Effector memory CD4-positive, alpha-beta T cell (primary cell): Measurements from ENCODE around the gene STEAP2.

Experiments used
- DNase-seq, 3 donors: peaks; one replicate each; pipeline ENCODE4 v3.0.0-alpha.2; 2020
- H3K27ac ChIP-seq: 2 replicates; pipeline ENCODE4 v1.7.0; 2013; ENCODE audit warnings: mild to moderate bottlenecking, low read length, moderate library complexity; ENCODE audit not compliant: insufficient read depth, poor library complexity, severe bottlenecking
- H3K27me3 ChIP-seq: replicated peaks from 2 replicates; pipeline ENCODE4 v1.7.0; 2013; ENCODE audit warnings: mild to moderate bottlenecking, low read length; ENCODE audit not compliant: insufficient read depth, control insufficient read depth, poor library complexity, severe bottlenecking
- H3K36me3 ChIP-seq: 2 replicates; pipeline ENCODE4 v1.7.0; 2013; ENCODE audit warnings: mild to moderate bottlenecking, low read length, moderate library complexity; ENCODE audit not compliant: control insufficient read depth, insufficient read depth
- H3K4me1 ChIP-seq: 2 replicates; pipeline ENCODE4 v1.7.0; 2013; ENCODE audit warnings: low read length, mild to moderate bottlenecking; ENCODE audit not compliant: control insufficient read depth, insufficient read depth, poor library complexity, severe bottlenecking
- H3K4me3 ChIP-seq: 2 replicates; pipeline ENCODE4 v1.7.0; 2013; ENCODE audit warnings: low read length, low read depth, mild to moderate bottlenecking; ENCODE audit not compliant: insufficient read depth, poor library complexity, severe bottlenecking
- H3K9me3 ChIP-seq: 2 replicates; pipeline ENCODE4 v1.7.0; 2013; ENCODE audit warnings: mild to moderate bottlenecking, low read length, moderate library complexity; ENCODE audit not compliant: control insufficient read depth

STEAP2 gene

DNA sequence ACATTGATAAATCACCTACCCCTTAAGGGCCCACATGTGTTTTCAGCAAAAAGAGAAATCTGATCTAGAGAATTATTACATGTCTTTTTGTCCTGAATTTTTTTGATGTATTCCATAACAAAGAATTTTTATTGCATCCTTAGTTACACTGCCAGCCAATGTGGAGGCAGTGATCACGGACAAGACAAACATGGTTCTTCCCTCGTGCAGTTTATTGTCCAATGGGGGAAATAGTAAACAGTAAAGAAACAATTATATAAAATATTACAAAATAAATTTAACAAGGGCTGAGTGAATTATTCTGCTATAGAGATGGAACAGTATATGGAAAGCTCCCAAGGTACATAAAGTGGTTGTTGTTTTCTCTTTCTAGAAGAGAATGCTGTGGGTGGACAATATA is 2.0 kb downstream of the STEAP2 start:
- no peak overlapping the region for H3K4me3 ChIP-seq

DNA sequence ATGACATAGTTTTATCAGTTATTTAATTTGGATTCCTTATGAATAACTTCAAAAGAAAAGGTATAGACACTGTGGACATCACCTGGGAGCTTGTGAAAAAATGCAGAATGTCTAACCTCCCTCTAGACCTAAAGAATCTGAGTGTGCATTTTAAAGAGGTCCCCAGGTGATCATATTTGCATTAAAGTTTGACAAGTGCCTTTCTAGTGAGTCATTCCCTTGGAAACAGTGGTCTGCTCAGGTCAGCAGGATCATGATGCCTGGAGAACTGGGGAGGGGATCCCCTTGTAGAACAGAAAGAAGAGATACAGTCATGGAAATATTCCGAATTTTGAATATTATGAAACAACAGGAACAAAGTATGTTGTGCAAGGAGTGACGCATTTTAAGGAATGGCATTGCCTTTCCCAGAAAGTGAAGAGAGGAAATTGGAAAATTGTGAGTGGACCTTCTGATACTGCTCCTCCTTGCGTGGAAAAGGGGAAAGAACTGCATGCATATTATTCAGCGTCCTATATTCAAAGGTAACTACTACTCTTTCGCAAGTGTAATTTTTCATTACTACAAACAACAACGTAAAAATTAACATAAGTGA is 4.6 kb downstream of the STEAP2 start:
- Histone ChIP-seq H3K4me1 (no peaks in the 10 kb centered on the region), H3K36me3 (no peaks in the 10 kb centered on the region), H3K9me3 (no peaks in the 10 kb centered on the region), H3K27ac (no peak overlapping the region), H3K4me3 (no peak overlapping the region), H3K27me3 (no peaks in the 10 kb centered on the region)
- DNase-seq, result no peak

More for the DNA sequence above, 2.0 kb downstream of the STEAP2 start:
- H3K36me3 ChIP-seq, result no peaks in the 10 kb centered on the region
- DNase-seq, result no peak
- H3K9me3 ChIP-seq, result no peaks in the 10 kb centered on the region
- H3K27me3 ChIP-seq, result no peaks in the 10 kb centered on the region
- no peaks in the 10 kb centered on the region for H3K4me1 ChIP-seq
- H3K27ac ChIP-seq, result no peak overlapping the region

DNA sequence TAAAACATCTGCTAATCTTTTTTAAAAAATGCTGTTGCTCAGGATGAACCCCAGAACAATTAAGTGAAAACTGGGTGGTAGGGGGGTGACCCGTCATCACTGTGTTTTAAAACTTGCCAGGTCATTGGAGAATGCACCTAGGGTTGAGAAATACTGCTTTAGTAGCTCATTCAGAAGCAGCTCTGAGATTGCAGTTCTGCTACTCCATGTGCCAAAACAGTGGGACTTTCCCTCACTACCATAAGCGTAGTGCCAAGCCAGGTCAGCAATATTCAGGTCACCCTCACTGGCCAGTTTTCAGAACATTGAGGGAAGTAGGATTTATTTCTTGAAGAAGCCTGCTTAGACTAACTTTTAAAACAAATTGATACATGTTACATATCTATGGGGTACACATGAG is 5.2 kb downstream of the STEAP2 start:
- DNase-seq, result no peak
- no peaks in the 10 kb centered on the region for H3K36me3 ChIP-seq
- H3K9me3 ChIP-seq, result no peaks in the 10 kb centered on the region
- H3K27me3 ChIP-seq, result no peaks in the 10 kb centered on the region
- H3K4me3 ChIP-seq, result no peak overlapping the region
- H3K4me1 ChIP-seq, result no peaks in the 10 kb centered on the region
- no peak overlapping the region for H3K27ac ChIP-seq

DNA sequence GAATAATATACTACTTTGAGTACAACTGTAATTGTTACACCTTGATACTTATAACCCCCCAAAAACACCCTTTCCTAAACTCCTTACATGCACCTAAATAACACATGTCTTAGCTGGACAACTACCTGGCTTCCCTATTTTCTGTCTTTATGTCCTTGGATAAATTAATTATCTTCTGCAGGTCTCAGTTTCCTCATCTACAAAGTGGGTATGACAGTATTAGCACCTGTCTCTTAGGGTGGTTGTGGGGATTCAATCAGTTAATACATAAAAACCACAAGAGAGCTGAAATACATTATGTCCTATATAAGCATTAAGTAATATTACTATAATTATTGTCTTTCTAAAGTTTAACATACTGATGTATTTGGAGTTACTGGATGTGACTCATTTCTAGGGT is 10.8 kb downstream of the STEAP2 start:
- no peaks in the 10 kb centered on the region for H3K36me3 ChIP-seq
- no peaks in the 10 kb centered on the region for H3K27me3 ChIP-seq
- H3K27ac ChIP-seq, result no peak overlapping the region
- H3K4me1 ChIP-seq, result no peaks in the 10 kb centered on the region
- no peaks in the 10 kb centered on the region for H3K9me3 ChIP-seq
- H3K4me3 ChIP-seq, result no peak overlapping the region
- DNase-seq, result no peak

DNA sequence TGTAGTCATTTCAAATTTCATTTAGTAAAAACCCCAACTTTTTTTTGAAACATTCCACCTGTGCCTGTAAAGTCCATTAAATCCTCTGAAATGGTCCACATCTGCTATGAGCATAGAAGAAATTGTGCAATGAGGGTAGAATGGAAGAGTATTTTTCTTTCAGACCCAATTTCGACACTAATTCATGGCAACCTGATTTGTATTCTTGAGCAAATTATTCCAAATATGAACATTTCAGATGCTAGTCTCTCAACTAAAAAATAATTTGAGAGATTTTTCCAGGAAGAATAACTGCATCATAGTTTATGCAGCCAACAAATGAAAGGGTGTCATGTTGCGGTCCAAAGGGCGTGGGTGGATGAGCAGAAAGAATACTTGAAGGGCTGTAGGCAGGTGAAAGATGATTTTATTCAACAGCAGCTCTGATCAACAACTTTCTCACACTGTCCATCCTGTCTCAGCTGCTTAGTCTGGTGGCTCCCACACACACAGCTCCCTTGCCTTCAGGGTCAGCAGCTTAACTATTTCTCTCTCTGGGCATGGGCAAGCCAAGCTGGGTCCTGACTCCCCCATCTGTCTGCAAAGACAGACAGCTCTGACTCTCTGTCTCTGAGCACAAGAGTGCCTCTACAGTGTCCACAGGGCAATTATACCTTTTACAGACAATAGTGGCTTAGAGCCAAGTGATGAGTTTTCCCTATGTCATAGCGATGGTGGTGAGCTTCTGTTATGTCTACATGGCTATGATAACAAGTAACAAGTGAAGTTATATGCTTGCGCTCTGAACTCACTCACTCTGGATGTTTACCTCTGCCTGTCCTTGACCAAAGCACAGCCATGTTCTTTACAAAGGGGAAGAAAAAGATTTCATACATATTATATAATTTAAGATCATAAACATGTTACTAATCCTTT is 11.5 kb downstream of the STEAP2 start:
- Histone ChIP-seq H3K4me1 (no peaks in the 10 kb centered on the region), H3K27ac (no peak overlapping the region)
- no peak for DNase-seq

DNA sequence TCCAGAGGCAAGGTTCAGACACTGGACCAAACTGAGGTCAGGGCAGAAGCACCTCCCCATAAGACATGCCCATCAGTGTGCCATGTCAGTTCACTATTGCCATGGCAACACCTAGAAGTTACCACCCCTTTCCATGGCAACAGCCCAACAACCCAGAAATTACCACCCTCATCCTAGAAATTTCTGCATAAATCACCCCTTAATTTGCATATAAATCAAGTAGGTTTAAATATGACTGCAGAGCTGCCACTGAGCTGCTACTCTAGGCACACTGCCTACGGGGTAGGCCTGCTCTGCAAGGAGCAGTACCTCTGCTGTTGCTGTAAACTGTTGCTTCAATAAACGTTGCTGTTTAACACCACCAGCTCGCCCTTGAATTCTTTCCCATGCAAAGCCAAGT is 12.7 kb downstream of the STEAP2 start:
- H3K27me3 ChIP-seq, result no peaks in the 10 kb centered on the region
- no peaks in the 10 kb centered on the region for H3K4me1 ChIP-seq
- H3K27ac ChIP-seq, result no peak overlapping the region
- DNase-seq, result no peak
- H3K4me3 ChIP-seq, result no peak overlapping the region
- H3K9me3 ChIP-seq, result no peaks in the 10 kb centered on the region
- no peaks in the 10 kb centered on the region for H3K36me3 ChIP-seq

More for the DNA sequence above, 11.5 kb downstream of the STEAP2 start:
- H3K4me3 ChIP-seq, result no peak overlapping the region
- no peaks in the 10 kb centered on the region for H3K27me3 ChIP-seq
- H3K36me3 ChIP-seq, result no peaks in the 10 kb centered on the region
- H3K9me3 ChIP-seq, result no peaks in the 10 kb centered on the region

DNA sequence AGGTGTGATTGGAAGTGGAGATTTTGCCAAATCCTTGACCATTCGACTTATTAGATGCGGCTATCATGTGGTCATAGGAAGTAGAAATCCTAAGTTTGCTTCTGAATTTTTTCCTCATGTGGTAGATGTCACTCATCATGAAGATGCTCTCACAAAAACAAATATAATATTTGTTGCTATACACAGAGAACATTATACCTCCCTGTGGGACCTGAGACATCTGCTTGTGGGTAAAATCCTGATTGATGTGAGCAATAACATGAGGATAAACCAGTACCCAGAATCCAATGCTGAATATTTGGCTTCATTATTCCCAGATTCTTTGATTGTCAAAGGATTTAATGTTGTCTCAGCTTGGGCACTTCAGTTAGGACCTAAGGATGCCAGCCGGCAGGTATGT is 13.6 kb downstream of the STEAP2 start:
- Histone ChIP-seq H3K36me3 (no peaks in the 10 kb centered on the region), H3K4me1 (no peaks in the 10 kb centered on the region), H3K27ac (no peak overlapping the region), H3K27me3 (no peaks in the 10 kb centered on the region), H3K4me3 (no peak overlapping the region), H3K9me3 (no peaks in the 10 kb centered on the region)
- DNase-seq, result no peak

DNA sequence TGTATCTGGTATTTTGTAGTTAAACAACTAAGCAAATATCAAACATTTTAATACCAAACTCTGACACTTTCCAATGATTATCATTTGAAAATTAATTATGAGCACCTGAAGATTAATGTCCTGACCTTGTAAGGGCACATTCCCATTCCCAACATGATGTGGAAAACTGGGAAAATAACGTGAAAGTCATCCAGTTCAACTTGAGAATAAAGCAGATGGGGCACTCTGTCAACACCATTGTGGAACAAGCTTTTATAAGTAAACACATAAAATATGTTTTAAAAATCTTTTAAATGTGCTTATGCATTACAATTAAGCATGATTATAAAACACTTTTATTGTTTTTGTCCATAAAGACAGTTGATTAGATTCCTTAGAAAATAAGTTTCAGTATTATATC is 14.1 kb downstream of the STEAP2 start:
- Histone ChIP-seq H3K27ac (no peak overlapping the region), H3K36me3 (no peaks in the 10 kb centered on the region), H3K9me3 (no peaks in the 10 kb centered on the region), H3K27me3 (no peaks in the 10 kb centered on the region), H3K4me1 (no peaks in the 10 kb centered on the region), H3K4me3 (no peak overlapping the region)
- DNase-seq, result no peak

DNA sequence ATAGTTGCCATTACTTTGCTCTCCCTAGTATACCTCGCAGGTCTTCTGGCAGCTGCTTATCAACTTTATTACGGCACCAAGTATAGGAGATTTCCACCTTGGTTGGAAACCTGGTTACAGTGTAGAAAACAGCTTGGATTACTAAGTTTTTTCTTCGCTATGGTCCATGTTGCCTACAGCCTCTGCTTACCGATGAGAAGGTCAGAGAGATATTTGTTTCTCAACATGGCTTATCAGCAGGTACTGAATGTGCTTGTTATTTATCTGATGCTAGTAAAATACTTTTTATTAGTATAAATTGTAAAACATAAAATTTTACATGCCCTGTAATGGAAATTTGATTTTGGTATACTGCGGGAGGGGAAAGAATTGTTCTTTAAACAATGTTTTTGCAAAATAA is 15.7 kb downstream of the STEAP2 start:
- Histone ChIP-seq H3K4me3 (no peak overlapping the region), H3K36me3 (no peaks in the 10 kb centered on the region), H3K27me3 (no peaks in the 10 kb centered on the region), H3K9me3 (no peaks in the 10 kb centered on the region), H3K27ac (no peak overlapping the region), H3K4me1 (no peaks in the 10 kb centered on the region)
- DNase-seq, result no peak

DNA sequence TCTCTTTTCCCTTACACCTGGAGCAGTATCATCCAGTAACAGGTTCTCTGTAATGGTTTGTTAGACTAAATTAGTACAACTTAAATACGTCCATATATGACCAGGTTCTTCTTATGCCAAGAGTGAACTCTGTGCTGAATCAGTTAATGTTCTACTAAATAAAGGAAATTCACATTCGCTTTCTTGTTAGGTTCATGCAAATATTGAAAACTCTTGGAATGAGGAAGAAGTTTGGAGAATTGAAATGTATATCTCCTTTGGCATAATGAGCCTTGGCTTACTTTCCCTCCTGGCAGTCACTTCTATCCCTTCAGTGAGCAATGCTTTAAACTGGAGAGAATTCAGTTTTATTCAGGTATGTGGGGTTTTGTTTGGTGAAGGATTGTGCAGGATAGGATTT is 18.1 kb downstream of the STEAP2 start:
- Histone ChIP-seq H3K27me3 (no peaks in the 10 kb centered on the region), H3K36me3 (no peaks in the 10 kb centered on the region), H3K4me1 (no peaks in the 10 kb centered on the region), H3K9me3 (no peaks in the 10 kb centered on the region), H3K27ac (no peak overlapping the region), H3K4me3 (no peak overlapping the region)
- no peak for DNase-seq
